NCI-H128 (cell line): ENCODE measurements around the gene EPB41L2.
"Not testable (repeated sequence)": the region's sequence is repeated elsewhere in the genome, so short reads cannot be mapped to it uniquely, and the experiment has no call there.

ENCODE experiments used
- DNase-seq: peaks from one replicate; lab custom pipeline; 2025; ENCODE audit not compliant: unreplicated experiment; lab: John Stamatoyannopoulos, UW

Gene EPB41L2

DNA sequence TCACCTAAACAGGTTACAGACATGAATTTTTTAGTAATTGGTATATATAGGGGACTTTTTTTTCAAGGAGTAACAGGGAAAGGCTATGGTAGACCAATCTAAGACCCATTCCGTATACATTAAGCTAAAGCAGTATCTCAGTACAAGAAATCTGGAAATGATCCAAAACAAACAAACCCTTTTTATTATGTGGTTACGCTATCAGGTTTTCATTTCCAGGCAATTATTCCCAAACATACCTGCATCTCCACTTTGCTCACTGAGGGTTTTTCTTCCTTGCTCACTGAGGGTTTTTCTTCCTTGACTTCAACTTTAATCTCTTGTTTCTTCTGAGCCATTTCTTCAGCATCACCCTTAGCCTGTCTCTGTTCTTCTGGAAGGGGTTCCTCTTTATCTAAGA is 107.3 kb downstream of the EPB41L2 start:
- no peak for DNase-seq

- no peak for DNase-seq
Observed at GRCh38 chr6:130949553-130949952, 113.5 kb downstream of the EPB41L2 start.

DNA sequence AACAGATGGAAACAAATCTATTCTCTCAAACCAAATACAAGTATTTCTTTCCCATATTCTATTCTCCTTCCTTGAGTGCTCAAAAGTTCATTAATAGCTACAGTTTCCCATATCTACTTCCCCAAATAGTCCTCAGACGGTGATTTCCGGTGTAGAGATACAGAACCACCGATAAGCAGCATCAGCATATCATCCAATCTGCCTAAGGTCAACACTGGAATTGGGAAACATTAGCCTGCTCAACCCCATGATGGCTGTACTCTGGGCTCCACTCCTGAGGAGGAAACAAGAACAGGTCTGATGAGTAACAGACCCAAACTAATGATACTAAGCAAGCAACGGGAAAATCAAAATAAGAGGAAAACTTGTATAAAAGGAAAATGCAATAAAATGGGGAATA is 115.6 kb downstream of the EPB41L2 start:
- no peak for DNase-seq

- no peak for DNase-seq
Observed at GRCh38 chr6:130946076-130946475, 117.0 kb downstream of the EPB41L2 start.

DNA sequence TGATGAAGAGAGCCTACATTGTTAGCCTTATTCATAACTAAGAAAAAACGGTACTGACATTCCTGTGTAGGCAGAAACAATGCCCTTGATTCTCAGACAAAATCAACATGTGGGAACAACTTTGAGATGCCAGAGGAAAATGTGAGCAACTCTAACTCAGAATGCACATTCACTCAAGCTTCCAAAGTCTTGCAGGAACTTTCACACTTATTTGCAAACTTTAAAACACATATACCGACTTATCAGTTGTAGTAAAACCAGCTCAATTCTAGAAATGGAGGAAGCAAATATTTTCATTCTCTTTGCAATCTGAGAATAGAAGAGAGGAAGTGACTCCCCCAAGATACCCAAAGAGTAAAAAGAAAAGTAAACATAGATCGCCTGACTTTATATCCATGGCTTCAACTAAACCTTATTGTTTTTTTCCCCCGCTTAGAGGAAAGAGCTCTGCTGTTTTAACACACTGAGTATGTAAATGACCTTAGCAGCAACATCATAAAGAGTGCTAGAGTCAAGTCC is 117.6 kb downstream of the EPB41L2 start:
- no peak for DNase-seq

- DNase-seq: no peak
Observed at GRCh38 chr6:130944486-130944885, 118.6 kb downstream of the EPB41L2 start.

GRCh38 chr6:130943738-130944137 is 119.3 kb downstream of the EPB41L2 start:
- DNase-seq: no peak

- not testable (repeated sequence) for DNase-seq
Observed at GRCh38 chr6:130942752-130943151, 120.3 kb downstream of the EPB41L2 start.

- DNase-seq: no peak
Observed at GRCh38 chr6:130937942-130938604, 125.0 kb downstream of the EPB41L2 start.

DNA sequence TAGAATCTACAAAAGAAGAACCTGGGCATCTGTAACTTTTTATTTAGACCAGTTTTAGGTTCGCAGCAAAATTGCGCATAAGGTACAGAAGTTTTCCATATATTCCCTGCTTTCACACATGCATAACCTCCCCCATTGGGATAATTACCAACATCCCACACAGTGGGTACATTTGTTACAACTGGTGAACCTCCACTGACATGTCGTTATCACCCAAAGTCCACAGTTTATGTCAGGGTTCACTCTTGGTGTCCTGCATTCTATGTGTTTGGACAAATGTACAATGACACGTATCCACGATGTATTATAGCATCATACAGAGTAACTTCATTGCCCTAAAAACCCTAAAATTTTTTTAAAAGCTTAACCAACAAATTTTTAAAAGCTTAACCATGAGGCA is 126.1 kb downstream of the EPB41L2 start:
- no peak for DNase-seq

GRCh38 chr6:130935978-130936377 is 127.1 kb downstream of the EPB41L2 start:
- no peak for DNase-seq

GRCh38 chr6:130934848-130935585 is 128.0 kb downstream of the EPB41L2 start:
- no peak for DNase-seq

DNA sequence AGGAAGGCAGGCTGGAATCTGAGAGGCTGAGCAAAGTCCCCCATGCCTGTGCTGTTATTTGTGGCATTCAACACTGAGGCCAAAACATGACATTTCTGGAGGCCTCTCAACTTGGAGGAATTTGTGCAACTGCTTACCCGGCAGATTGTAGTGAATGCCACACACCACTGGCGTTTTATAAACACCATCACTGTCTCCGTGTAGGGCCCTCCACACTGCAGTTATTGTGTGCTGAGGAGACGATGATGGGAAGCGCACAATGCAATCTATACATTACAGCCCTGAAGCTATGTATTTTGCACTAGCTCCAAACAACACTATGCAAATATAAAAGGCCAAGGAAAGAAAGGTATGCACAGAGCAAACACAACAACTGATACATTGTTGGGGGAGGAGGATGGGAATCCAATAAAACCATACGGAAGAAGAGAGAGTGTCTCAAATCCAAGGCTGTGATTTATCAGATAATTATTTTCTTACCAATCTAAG is 129.3 kb downstream of the EPB41L2 start:
- DNase-seq: no peak

DNA sequence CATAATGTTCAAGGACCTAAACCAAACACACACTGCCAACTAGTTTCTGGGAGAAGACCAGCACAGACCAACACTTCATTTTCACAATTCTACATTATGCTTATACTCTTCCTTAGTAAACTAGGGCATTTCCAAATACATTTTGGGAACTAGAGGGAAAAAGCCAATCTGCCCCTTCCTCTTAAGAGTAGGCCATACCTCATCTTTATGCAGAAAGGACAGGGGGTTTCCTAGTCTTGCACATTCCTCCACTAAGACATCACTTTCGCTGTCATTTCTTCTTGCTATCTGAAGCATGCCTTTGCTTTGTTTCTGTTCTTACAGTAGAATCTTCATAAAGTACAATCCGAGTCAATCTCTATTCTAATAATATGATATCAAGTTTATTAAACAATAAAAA is 130.1 kb downstream of the EPB41L2 start:
- no peak for DNase-seq

DNA sequence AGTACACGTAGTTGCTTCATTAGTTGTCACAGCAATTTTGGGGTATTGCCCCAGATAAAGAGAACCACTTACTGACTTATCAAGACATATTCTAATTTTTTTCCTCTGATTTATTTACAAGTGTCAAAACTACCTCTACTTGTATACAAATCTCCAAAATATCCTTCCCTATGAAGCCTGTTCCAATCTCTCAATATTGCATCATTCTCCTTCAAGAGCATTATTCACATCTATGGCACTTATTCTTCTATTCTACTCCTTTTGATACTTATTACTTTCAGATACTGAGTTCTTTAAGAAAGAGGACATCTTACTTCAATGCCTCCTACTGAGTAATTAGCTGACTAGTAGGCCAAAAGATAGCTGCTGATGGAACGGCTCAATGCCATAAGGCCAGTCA is 130.6 kb downstream of the EPB41L2 start:
- DNase-seq: no peak

GRCh38 chr6:130931683-130932082 is 131.4 kb downstream of the EPB41L2 start:
- DNase-seq: no peak

DNA sequence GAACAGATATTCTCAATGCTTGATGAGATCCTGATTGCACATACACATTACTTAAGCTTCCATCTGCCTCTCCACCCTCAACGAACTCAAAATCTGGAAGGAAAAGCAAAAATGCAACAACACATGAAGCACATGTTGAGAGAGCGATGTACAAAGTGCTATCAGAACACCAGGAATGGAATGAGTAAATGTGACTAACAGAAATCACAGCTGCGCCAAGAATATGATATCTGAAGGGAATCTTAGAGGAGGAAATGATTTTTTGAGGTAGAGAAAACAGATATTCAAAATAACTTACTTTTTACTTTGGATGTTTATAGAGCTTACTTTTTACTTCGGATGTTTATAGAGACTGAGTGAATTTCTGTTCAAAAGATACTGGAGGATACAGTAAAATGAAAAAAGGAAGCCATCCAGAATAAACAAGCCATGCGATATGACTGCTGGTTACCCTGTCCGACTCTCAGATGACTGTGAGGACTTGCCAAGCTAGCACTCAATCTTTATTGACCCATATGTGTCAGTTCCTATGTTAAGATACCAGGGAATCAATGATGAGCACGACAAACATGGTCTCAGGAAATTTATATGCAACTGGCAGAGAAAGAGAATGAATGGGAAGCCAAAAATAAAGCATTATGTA is 133.9 kb downstream of the EPB41L2 start:
- no peak for DNase-seq

DNA sequence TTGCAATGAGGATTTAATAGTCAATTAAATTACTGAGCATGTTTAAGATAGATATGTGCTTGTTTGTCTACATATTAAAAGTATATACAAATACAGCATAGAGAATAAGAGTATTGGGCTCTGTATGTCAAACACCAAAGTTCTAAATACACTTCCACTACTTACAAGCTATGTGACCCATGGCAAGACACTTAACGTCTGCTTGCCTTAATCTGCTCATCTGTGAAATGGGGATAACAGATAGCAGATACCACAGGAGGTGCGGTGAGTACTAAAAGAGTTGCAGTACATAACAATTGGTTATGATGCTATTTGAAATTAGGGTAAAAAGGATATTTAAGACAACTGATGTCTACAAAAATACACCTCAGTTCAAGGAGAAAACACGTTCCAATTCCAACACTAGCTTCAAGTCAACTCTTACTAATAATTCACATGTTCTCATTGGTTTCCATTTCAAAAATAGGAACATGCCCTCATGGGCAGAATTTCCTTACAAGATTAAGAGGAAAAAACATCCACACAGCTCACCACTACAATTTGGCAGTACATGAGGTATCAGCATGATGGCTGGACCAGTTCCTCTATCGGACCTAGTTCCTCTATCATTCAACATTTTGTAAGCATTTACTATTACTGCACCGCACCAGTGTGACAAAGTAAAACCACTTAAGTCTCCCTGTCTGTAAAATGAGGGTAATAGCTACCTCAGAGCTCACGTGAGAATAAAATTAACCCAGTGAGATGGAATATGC is 134.7 kb downstream of the EPB41L2 start:
- no peak for DNase-seq

DNA sequence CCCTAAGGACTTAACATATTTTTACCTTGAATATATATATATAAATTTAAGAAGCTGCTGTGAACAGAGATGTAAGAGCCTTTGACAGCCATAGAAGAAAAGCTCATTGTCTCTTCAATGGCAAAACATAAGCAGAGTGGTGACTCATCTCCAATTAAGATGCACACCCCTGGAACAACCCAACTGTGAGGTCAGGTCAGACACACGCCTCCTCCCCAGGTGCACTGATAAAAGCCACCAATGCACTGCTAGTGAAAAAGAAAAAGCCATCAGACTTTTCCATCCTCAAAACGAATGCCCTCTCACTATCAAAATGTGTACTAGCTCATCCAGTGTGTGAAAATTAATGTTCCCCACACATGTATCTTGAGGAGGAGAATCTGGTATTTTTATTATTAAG is 135.7 kb downstream of the EPB41L2 start:
- no peak for DNase-seq

DNA sequence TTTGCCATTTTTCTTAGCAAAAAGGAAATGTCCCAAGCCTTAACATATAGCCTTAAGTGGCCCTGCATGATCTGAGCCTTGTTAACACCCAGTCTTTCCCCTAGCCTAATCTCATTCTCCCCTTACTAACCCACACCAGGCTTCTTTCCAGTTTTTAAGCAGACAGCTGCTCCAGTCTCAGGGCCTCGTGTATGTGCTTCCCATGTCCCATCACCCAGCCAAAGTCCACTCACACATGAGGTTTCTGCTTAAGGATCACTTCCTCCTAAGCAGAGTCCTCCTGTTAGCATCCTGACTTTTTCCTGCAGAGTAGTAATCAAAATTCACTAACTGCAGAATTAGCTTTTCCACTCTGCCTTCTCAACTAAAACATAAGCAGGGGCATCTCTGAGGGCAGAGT is 139.7 kb downstream of the EPB41L2 start:
- no peak for DNase-seq

GRCh38 chr6:130922922-130923321 is 140.1 kb downstream of the EPB41L2 start:
- no peak for DNase-seq
